GM20000 (cell line): Measurements from ENCODE around the gene KCNJ3.
"Not testable (repeated sequence)": the region's sequence is repeated elsewhere in the genome, so short reads cannot be mapped to it uniquely, and the experiment has no call there.

Source experiments
- DNase-seq: peaks from one replicate; pipeline ENCODE4 v3.0.0; 2012; ENCODE audit warnings: low spot score
- TF ChIP-seq, protein P1 (sequence below): IDR thresholded peaks from 2 replicates; pipeline ENCODE4 v1.5.1; 2012; ENCODE audit warnings: mild to moderate bottlenecking, control low read depth; ENCODE audit errors: extremely low read depth, missing control alignments

Gene KCNJ3

DNA sequence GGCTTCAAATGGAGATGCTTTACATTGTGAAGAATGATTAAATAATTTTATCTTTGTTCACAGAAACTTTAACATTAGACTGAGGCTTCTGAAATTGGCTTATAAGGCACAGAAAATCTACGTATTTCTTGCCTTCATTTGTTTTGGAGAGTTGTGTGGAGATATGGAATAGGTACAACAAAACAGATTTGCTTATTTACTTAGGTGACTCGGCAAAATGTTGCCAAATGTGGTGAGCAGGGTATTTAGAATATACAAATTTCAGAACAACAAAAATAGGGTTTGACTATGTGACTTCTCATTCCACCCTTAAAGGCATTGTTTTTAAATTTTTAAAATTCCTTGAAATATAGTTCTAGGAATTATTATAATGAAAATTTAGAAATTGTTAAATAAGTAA is 134.2 kb downstream of the KCNJ3 start:
- TF ChIP-seq, protein P1, sequence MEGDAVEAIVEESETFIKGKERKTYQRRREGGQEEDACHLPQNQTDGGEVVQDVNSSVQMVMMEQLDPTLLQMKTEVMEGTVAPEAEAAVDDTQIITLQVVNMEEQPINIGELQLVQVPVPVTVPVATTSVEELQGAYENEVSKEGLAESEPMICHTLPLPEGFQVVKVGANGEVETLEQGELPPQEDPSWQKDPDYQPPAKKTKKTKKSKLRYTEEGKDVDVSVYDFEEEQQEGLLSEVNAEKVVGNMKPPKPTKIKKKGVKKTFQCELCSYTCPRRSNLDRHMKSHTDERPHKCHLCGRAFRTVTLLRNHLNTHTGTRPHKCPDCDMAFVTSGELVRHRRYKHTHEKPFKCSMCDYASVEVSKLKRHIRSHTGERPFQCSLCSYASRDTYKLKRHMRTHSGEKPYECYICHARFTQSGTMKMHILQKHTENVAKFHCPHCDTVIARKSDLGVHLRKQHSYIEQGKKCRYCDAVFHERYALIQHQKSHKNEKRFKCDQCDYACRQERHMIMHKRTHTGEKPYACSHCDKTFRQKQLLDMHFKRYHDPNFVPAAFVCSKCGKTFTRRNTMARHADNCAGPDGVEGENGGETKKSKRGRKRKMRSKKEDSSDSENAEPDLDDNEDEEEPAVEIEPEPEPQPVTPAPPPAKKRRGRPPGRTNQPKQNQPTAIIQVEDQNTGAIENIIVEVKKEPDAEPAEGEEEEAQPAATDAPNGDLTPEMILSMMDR: no peak
- no peak for DNase-seq

DNA sequence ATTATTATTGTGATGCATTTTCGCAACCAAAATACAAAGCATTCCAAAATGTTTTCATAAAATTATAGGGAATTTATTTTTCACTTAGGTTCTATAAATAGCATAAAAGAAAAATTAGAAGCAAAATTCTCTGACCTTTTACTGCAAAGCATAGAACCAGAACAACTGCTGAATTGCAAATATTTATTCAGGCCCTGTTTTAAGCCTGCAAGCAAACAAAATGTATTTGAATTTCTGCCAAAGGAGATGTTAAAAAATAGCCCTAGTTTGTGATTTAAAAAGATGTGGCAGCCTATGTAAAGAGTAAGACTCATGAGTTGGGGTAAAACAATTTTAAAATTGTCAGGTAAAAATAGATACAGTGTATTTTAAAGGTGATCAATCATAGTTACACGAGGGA is 138.1 kb downstream of the KCNJ3 start:
- DNase-seq: no peak
- TF ChIP-seq, protein P1: no peak

GRCh38 chr2:154837035-154837434 is 138.5 kb downstream of the KCNJ3 start:
- TF ChIP-seq, protein P1: no peak
- no peak for DNase-seq

DNA sequence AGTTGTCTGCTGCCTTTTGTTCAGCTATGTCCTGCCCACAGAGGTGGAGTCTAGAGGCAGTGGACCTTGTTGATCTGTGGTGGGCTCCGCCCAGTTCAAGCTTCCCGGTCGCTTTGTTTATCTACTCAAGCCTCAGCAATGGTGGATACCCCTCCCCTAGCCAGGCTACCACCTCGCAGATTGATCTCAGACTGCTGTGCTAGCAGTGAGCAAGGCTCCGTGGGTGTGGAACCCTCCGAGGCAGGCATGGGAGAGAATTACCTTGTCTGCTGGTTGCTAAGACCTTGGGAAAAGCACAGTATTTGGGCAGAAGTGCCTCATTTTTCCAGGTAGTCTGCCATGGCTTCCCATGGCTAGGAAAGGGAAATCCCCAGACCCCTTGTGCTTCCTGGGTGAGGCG is 146.0 kb downstream of the KCNJ3 start:
- TF ChIP-seq, protein P1: no peak
- DNase-seq: no peak

GRCh38 chr2:154846842-154847241 is 148.3 kb downstream of the KCNJ3 start:
- TF ChIP-seq, protein P1: no peak
- no peak for DNase-seq

DNA sequence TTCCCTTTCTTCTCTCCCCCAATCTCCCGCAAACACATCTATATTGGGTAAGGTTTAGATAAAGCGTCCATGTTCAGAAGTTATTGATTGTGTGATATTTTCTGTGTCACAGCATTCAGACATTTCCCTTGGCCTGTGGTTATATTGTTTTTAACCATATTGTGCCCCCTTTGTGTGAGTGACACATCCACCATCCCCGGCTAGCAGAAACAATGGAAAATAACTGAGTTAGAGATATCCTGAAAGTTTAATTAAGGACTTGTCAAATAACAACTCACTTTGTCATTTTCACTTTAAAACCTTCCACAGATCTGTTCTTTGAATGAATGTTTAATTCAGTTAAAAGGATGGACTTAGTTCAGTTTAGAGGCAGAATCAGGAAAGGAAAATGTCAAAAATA is 151.0 kb downstream of the KCNJ3 start:
- no peak for DNase-seq
- TF ChIP-seq, protein P1: no peak

DNA sequence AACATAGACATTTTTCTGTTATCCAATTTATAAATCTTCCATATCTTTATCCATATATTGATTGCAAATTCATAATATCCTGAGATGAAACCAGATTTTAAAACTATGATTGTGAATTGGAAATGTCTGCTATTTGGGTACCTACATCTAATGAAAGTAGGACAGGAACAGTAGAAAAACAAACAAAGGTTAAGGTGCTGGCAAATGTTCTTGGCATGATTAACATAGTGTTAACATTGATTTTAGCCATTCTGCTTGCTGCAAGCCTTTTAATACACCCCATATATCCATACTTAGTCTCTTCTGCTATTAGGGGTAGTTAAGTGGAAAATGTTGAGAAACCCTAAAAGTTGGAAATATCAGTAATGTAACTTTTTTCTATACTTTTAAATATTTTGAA is 152.0 kb downstream of the KCNJ3 start:
- TF ChIP-seq, protein P1: no peak
- DNase-seq: no peak

- DNase-seq: no peak
- TF ChIP-seq, protein P1: no peak
Measured at GRCh38 chr2:154855138-154855537, 156.6 kb downstream of the KCNJ3 start.

- not testable (repeated sequence) for DNase-seq
Measured at GRCh38 chr2:154867151-154867550, 168.7 kb downstream of the KCNJ3 start.
